ENCODE results near the gene ATP6V0B. TPM values are rescaled to one million over a fixed set of nuclear protein-coding genes. Genes with fewer than 3 reads are reported as not detected.

The ATP6V0B gene
- total and polyA plus RNA-seq, 2 of the 13 experiments (the other 11 are each of a cell fraction or from before 2014, with no cell fraction given), result 157 to 161 TPM

- Histone ChIP-seq H3K4me2 (ENCODE audit: low read depth, low read length) (no peak overlapping the region), H3K79me2 (ENCODE audit: insufficient read depth, low read length) (no peaks in the 10 kb centered on the region), H2AFZ (ENCODE audit: low read length) (no peak overlapping the region), H3K27me3 (ENCODE audit: control insufficient read depth in 1 of 2, insufficient read depth in 2 of 2, low read length in 2 of 2) (no peaks in the 10 kb centered on the region), H3K36me3 (replicated peaks in 1 of 2; ENCODE audit: control insufficient read depth in 1 of 2, insufficient read depth in 2 of 2, low read length in 2 of 2) (no peaks in the 10 kb centered on the region; a peak in 2 of 5 replicates), H3K9ac (ENCODE audit: insufficient read depth, low read depth, low read length) (no peak overlapping the region), H4K20me1 (ENCODE audit: insufficient read depth, low read length) (no peaks in the 10 kb centered on the region), H3K4me1 (ENCODE audit: insufficient read depth, low read length) (peaks cover 58% of the 10 kb centered on the region), H3K27ac (ENCODE audit: extremely low read length, insufficient read depth, low read length) (no peak overlapping the region), H3K4me3 (replicated peaks in 1 of 3; ENCODE audit: insufficient read depth in 1 of 3, low read depth in 2 of 3, low read length in 3 of 3) (no peak overlapping the region), H3K9me3 (ENCODE audit: low read length) (no peaks in the 10 kb centered on the region)
- in situ Hi-C loops (cut with HindIII; ENCODE audit: extremely low pct_ligation_motif_present, low pct_unique_long_range_greater_than_20kb), result no loop called here
- ATAC-seq (peak; percentile 16), DNase-seq (ENCODE audit: low spot score) (no peak), FAIRE-seq (no peak)
- CTCF ChIA-PET (ENCODE audit: low intra/inter-chr PET ratio, low total read pairs), result no interaction called here
- no TSS peak for BruUV-seq (replicated peaks)
- intact Hi-C loops (cut with micrococcal nuclease; ENCODE audit: unreplicated experiment), result no loop called here
- 77% methylated on average over 6 of the region's 8 CpGs for WGBS (ENCODE audit: low lambda C conversion rate)
- POLR2A ChIA-PET, result interaction anchor here (1.1 to 1.7 kb wide), 3 partner anchors 9 to 28 kb away, joined by 3 to 7 read pairs (median 4); partner anchors contain the start of gene SLC6A9
- TF ChIP-seq, protein P1, sequence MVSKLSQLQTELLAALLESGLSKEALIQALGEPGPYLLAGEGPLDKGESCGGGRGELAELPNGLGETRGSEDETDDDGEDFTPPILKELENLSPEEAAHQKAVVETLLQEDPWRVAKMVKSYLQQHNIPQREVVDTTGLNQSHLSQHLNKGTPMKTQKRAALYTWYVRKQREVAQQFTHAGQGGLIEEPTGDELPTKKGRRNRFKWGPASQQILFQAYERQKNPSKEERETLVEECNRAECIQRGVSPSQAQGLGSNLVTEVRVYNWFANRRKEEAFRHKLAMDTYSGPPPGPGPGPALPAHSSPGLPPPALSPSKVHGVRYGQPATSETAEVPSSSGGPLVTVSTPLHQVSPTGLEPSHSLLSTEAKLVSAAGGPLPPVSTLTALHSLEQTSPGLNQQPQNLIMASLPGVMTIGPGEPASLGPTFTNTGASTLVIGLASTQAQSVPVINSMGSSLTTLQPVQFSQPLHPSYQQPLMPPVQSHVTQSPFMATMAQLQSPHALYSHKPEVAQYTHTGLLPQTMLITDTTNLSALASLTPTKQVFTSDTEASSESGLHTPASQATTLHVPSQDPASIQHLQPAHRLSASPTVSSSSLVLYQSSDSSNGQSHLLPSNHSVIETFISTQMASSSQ (IDR thresholded peaks at IDR 0.05; ENCODE audit: low read depth), result no peak
- TF ChIP-seq, protein P1 (CRISPR knock-in tag; IDR thresholded peaks at IDR 0.05; ENCODE audit: borderline replicate concordance), result no peak
- no peak for TF ChIP-seq ZFP36L1 (CRISPR knock-in tag; IDR thresholded peaks at IDR 0.05)
- no peak for TF ChIP-seq LCORL (IDR thresholded peaks at IDR 0.05)
- TF ChIP-seq LCORL (CRISPR knock-in tag; IDR thresholded peaks at IDR 0.05), result no peak
- no peak for TF ChIP-seq ZC3H4 (CRISPR knock-in tag; IDR thresholded peaks at IDR 0.05; ENCODE audit: borderline replicate concordance)
- TF ChIP-seq NFAT5 (CRISPR knock-in tag; IDR thresholded peaks at IDR 0.05), result no peak
- no peak for TF ChIP-seq ZKSCAN1 (IDR thresholded peaks at IDR 0.05; ENCODE audit: low read length)
- TF ChIP-seq, protein P2, sequence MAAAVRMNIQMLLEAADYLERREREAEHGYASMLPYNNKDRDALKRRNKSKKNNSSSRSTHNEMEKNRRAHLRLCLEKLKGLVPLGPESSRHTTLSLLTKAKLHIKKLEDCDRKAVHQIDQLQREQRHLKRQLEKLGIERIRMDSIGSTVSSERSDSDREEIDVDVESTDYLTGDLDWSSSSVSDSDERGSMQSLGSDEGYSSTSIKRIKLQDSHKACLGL (CRISPR knock-in tag; IDR thresholded peaks at IDR 0.05), result no peak
Measured at GRCh38 chr1:44014365-44015104, 39.8 kb downstream of the ATP6V0B start.

Measured in HepG2 (cell line).